Gastroesophageal sphincter (tissue), 4 donors: ENCODE results near the gene MIDN. TPM values are rescaled to one million over a fixed set of nuclear protein-coding genes. Genes with fewer than 3 reads are reported as not detected.

ENCODE experiments used
- ATAC-seq: fragments of 150-250 bp; one replicate; pipeline ENCODE4 v1.9.1; 2016; ENCODE audit warnings: mild to moderate bottlenecking, moderate library complexity
- H3K27ac ChIP-seq, 4 donors: fragments of 200-600 bp; sonication (generic) in 3 of 4; 1 replicate in 3 of 4; 2 replicates in 1 of 4; pipeline ENCODE4 v1.5.1; 2016 to 2019
- H3K27me3 ChIP-seq: fragments of 200-600 bp; sonication (generic); one replicate; pipeline ENCODE4 v1.5.1; 2019
- H3K36me3 ChIP-seq, 2 donors: fragments of 200-600 bp; sonication (generic); one replicate each; pipeline ENCODE4 v1.5.1; 2019; ENCODE audit warnings: control low read depth in 1 of 2
- H3K4me1 ChIP-seq, 3 donors: fragments of 200-600 bp; sonication (generic); 1 replicate in 2 of 3; 2 replicates in 1 of 3; pipeline ENCODE4 v1.5.1; 2016 to 2019; ENCODE audit warnings: control low read depth in 2 of 3
- H3K4me3 ChIP-seq, 2 donors: fragments of 200-600 bp; sonication (generic); one replicate each; pipeline ENCODE4 v1.5.1; 2019; ENCODE audit warnings: mild to moderate bottlenecking in 1 of 2, moderate library complexity in 1 of 2
- H3K9me3 ChIP-seq, 3 donors: fragments of 200-600 bp; sonication (generic); one replicate each; pipeline ENCODE4 v1.5.1; 2017 to 2019; ENCODE audit warnings: control low read depth in 2 of 3
- CTCF ChIP-seq, 4 experiments: fragments of 200-600 bp in 2 of 4; fragments of 450-650 bp in 2 of 4; sonication (generic) in 1 of 4; IDR thresholded peaks; one replicate each; pipeline ENCODE4 v1.5.1; 2017 to 2019; ENCODE audit warnings: antibody characterized with exemption in 4 of 4, mild to moderate bottlenecking in 2 of 4, moderate library complexity in 2 of 4
- EP300 ChIP-seq: sonication (generic); formaldehyde crosslinking; IDR thresholded peaks from one replicate; pipeline ENCODE4 v1.6.1; 2017; ENCODE audit warnings: antibody characterized with exemption, mild to moderate bottlenecking
- POLR2A ChIP-seq, 2 donors: fragments of 450-650 bp; IDR thresholded peaks; one replicate each; pipeline ENCODE4 v1.6.1; 2017; ENCODE audit warnings: antibody characterized with exemption in 2 of 2, mild to moderate bottlenecking in 2 of 2, moderate library complexity in 1 of 2
- POLR2AphosphoS5 ChIP-seq: sonication (generic); formaldehyde crosslinking; IDR thresholded peaks from one replicate; pipeline ENCODE4 v1.6.1; 2017; ENCODE audit warnings: antibody characterized with exemption
- whole genome bisulfite sequencing, 2 donors: methylation state at CpG; one replicate each; pipeline ENCODE4 v1.1.5; 2018; ENCODE audit warnings: low coverage in 1 of 2; 5-methylcytosine and 5-hydroxymethylcytosine counted together
- total RNA-seq, 4 donors: library from RNA; depleted of rRNA; stranded (reverse); fragments of >200 nt; gene quantifications; one replicate each; pipeline ENCODE4 v1.1.0, GENCODE V29; 2016

The MIDN gene
- total RNA-seq, 4 donors from 2014 or later, result 20.0 to 40.1 (median 24.2) TPM

- 74 to 90% methylated on average over 2 to 8 of the region's 15 CpGs for WGBS, 2 donors
- peak; percentile 2 for ATAC-seq
- TF ChIP-seq EP300 (no peak), POLR2AphosphoS5 (no peak), POLR2A (IDR thresholded peaks at IDR 0.05) (no peak), CTCF (IDR thresholded peaks at IDR 0.05) (no peak)
Observed at GRCh38 chr19:1231729-1232637, 16.4 kb upstream of the MIDN start.

GRCh38 chr19:1232652-1233072, 15.7 kb upstream of the MIDN start:
- peak; percentile 29 for ATAC-seq
- Histone ChIP-seq H3K36me3 (peaks cover 0 to 7% of the 10 kb centered on the region in 2 donors), H3K4me1 (peaks cover 0 to 38% (median 17%) of the 10 kb centered on the region in 3 donors), H3K4me3 (no peak overlapping the region), H3K27ac (peak overlapping the region in 3 of 4 donors; percentile 50 to 57 (median 55)), H3K9me3 (no peaks in the 10 kb centered on the region), H3K27me3 (peaks cover 15% of the 10 kb centered on the region)
- TF ChIP-seq EP300 (no peak), POLR2AphosphoS5 (no peak), POLR2A (IDR thresholded peaks at IDR 0.05) (no peak), CTCF (IDR thresholded peaks at IDR 0.05) (no peak)
- WGBS, 2 donors, result no CpG with 5 or more reads among the region's 15 CpGs

More at GRCh38 chr19:1231729-1232637, 16.4 kb upstream of the MIDN start:
- Histone ChIP-seq H3K27ac (peak overlapping the region in 3 of 4 donors; percentile 50 to 57 (median 55)), H3K4me1 (peaks cover 0 to 32% (median 13%) of the 10 kb centered on the region in 3 donors), H3K4me3 (no peak overlapping the region), H3K27me3 (peaks cover 10% of the 10 kb centered on the region), H3K36me3 (peaks cover 0 to 14% of the 10 kb centered on the region in 2 donors), H3K9me3 (no peaks in the 10 kb centered on the region)

- WGBS, 2 donors, result 77% methylated on average over 6 of the region's 24 CpGs; no CpG with 5 or more reads in 1 of the 2 donors
Observed at GRCh38 chr19:1233115-1233667, 15.2 kb upstream of the MIDN start.

More at GRCh38 chr19:1233115-1233667, 15.2 kb upstream of the MIDN start:
- no peak for ATAC-seq
- Histone ChIP-seq H3K4me1 (peaks cover 0 to 41% (median 18%) of the 10 kb centered on the region in 3 donors), H3K9me3 (no peaks in the 10 kb centered on the region), H3K27me3 (peaks cover 15% of the 10 kb centered on the region), H3K27ac (peak overlapping the region in 3 of 4 donors; percentile 50 to 57 (median 55)), H3K36me3 (peaks cover 0 to 2% of the 10 kb centered on the region in 2 donors), H3K4me3 (no peak overlapping the region)
- no peak for TF ChIP-seq CTCF (IDR thresholded peaks at IDR 0.05)
- TF ChIP-seq POLR2AphosphoS5, result no peak
- no peak for TF ChIP-seq POLR2A (IDR thresholded peaks at IDR 0.05)
- TF ChIP-seq EP300, result no peak
